Coronary artery (tissue), 2 donors: ENCODE results near the gene SLC4A8.

ENCODE experiments used
- DNase-seq: peaks from one replicate; pipeline ENCODE4 v3.0.0-alpha.2; 2017; ENCODE audit warnings: low spot score
- H3K27ac ChIP-seq, 2 donors: fragments of 200-600 bp; sonication (generic); one replicate each; pipeline ENCODE4 v1.5.1; 2016 to 2019
- H3K4me3 ChIP-seq: fragments of 200-600 bp; sonication (generic); 2 replicates; pipeline ENCODE4 v1.5.1; 2016; ENCODE audit warnings: mild to moderate bottlenecking, moderate library complexity
- CTCF ChIP-seq: fragments of 200-600 bp; sonication (generic); IDR thresholded peaks from one replicate; pipeline ENCODE4 v1.5.1; 2019; ENCODE audit warnings: antibody characterized with exemption

Gene SLC4A8

GRCh38 chr12:51405801-51406207 lies 18.8 kb upstream of the SLC4A8 start:
- no peak overlapping the region for H3K4me3 ChIP-seq
- H3K27ac ChIP-seq, result no peak overlapping the region
- no peak for TF ChIP-seq CTCF
- DNase-seq, result no peak

GRCh38 chr12:51406290-51406689 lies 18.3 kb upstream of the SLC4A8 start:
- TF ChIP-seq CTCF, result no peak
- H3K4me3 ChIP-seq, result no peak overlapping the region
- DNase-seq, result no peak
- no peak overlapping the region for H3K27ac ChIP-seq

- DNase-seq, result no peak
- H3K4me3 ChIP-seq, result no peak overlapping the region
- no peak for TF ChIP-seq CTCF
- no peak overlapping the region for H3K27ac ChIP-seq
These were observed 17.8 kb upstream of the SLC4A8 start for GRCh38 chr12:51406859-51407258.

- DNase-seq, result no peak
- TF ChIP-seq CTCF, result no peak
- Histone ChIP-seq H3K4me3 (no peak overlapping the region), H3K27ac (no peak overlapping the region)
These were observed 17.0 kb upstream of the SLC4A8 start for GRCh38 chr12:51407604-51408003.

GRCh38 chr12:51409846-51410245 lies 14.8 kb upstream of the SLC4A8 start:
- no peak for DNase-seq
- no peak overlapping the region for H3K27ac ChIP-seq
- no peak overlapping the region for H3K4me3 ChIP-seq
- TF ChIP-seq CTCF, result no peak

GRCh38 chr12:51413149-51413548 lies 11.5 kb upstream of the SLC4A8 start:
- Histone ChIP-seq H3K4me3 (no peak overlapping the region), H3K27ac (no peak overlapping the region)
- no peak for DNase-seq
- TF ChIP-seq CTCF, result no peak

GRCh38 chr12:51413791-51414190 lies 10.8 kb upstream of the SLC4A8 start:
- no peak for DNase-seq
- H3K4me3 ChIP-seq, result no peak overlapping the region
- no peak overlapping the region for H3K27ac ChIP-seq
- TF ChIP-seq CTCF, result no peak
